Measurements from ENCODE around the gene SYNE1. TPM values are rescaled to one million over a fixed set of nuclear protein-coding genes. Genes with fewer than 3 reads are reported as not detected.

Gene SYNE1
- total RNA-seq, 4 donors from 2014 or later: 411 to 622 (median 490) TPM

GRCh38 chr6:152509916-152510315 lies 127.2 kb downstream of the SYNE1 start:
- H3K36me3 ChIP-seq: no peaks in the 10 kb centered on the region
- H3K27me3 ChIP-seq: no peaks in the 10 kb centered on the region
- TF ChIP-seq, protein P1, sequence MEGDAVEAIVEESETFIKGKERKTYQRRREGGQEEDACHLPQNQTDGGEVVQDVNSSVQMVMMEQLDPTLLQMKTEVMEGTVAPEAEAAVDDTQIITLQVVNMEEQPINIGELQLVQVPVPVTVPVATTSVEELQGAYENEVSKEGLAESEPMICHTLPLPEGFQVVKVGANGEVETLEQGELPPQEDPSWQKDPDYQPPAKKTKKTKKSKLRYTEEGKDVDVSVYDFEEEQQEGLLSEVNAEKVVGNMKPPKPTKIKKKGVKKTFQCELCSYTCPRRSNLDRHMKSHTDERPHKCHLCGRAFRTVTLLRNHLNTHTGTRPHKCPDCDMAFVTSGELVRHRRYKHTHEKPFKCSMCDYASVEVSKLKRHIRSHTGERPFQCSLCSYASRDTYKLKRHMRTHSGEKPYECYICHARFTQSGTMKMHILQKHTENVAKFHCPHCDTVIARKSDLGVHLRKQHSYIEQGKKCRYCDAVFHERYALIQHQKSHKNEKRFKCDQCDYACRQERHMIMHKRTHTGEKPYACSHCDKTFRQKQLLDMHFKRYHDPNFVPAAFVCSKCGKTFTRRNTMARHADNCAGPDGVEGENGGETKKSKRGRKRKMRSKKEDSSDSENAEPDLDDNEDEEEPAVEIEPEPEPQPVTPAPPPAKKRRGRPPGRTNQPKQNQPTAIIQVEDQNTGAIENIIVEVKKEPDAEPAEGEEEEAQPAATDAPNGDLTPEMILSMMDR (IDR thresholded peaks at IDR 0.05): no peak
- TF ChIP-seq POLR2A (IDR thresholded peaks at IDR 0.05): no peak
- no peaks in the 10 kb centered on the region for H3K9me3 ChIP-seq
- WGBS, 2 donors: 93 to 96% methylated on average over 5 of the region's 5 CpGs
- intact Hi-C loops (cut with DNase I): no loop called here
- H3K4me3 ChIP-seq (replicated peaks in 1 of 3): no peak overlapping the region
- no peak for DNase-seq
- no peaks in the 10 kb centered on the region for H3K4me1 ChIP-seq
- H3K27ac ChIP-seq: no peak overlapping the region

- intact Hi-C loops (cut with DNase I): no loop called here
- no peak overlapping the region for H3K27ac ChIP-seq
- no peak overlapping the region for H3K4me3 ChIP-seq (replicated peaks in 1 of 3)
- H3K27me3 ChIP-seq: no peaks in the 10 kb centered on the region
- TF ChIP-seq, protein P1 (IDR thresholded peaks at IDR 0.05): no peak
- TF ChIP-seq POLR2A (IDR thresholded peaks at IDR 0.05): no peak
- no peak for DNase-seq
- no peaks in the 10 kb centered on the region for H3K9me3 ChIP-seq
- H3K4me1 ChIP-seq: no peaks in the 10 kb centered on the region
- 83 to 90% methylated on average over 2 of the region's 2 CpGs for WGBS, 2 donors
- no peaks in the 10 kb centered on the region for H3K36me3 ChIP-seq
These were observed 128.7 kb downstream of the SYNE1 start for GRCh38 chr6:152508477-152508876.

DNA sequence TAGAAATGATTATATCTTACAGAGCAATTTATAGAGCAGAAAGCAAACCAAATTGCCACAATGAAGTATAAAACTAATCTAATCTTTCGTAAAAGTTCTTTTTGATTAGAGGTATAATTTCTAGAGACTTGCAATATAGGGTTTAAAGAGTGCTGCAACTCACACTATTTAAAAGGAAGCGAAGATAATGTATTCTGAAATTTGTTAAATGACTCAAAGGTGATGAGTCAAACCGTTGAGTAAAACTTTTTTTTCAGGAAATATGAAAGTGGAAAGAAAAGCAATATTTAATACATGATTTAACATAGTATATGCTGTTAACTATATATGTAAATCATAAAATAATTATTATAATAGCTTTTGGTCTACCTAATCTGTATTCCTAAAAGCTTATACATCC lies 133.6 kb downstream of the SYNE1 start:
- no peaks in the 10 kb centered on the region for H3K4me1 ChIP-seq
- intact Hi-C loops (cut with DNase I): no loop called here
- H3K4me3 ChIP-seq (replicated peaks in 1 of 3): no peak overlapping the region
- no peak for DNase-seq
- 84 to 88% methylated on average over 3 of the region's 3 CpGs for WGBS, 2 donors
- H3K27me3 ChIP-seq: no peaks in the 10 kb centered on the region
- TF ChIP-seq POLR2A (IDR thresholded peaks at IDR 0.05): no peak
- TF ChIP-seq, protein P1 (IDR thresholded peaks at IDR 0.05): no peak
- no peak overlapping the region for H3K27ac ChIP-seq
- no peaks in the 10 kb centered on the region for H3K36me3 ChIP-seq
- no peaks in the 10 kb centered on the region for H3K9me3 ChIP-seq

- WGBS, 2 donors: 85 to 94% methylated on average over 6 of the region's 6 CpGs
- intact Hi-C loops (cut with DNase I): no loop called here
- H3K4me3 ChIP-seq (replicated peaks in 1 of 3): no peak overlapping the region
These were observed 134.6 kb downstream of the SYNE1 start for GRCh38 chr6:152502421-152503188.

GRCh38 chr6:152499931-152500330 lies 137.2 kb downstream of the SYNE1 start:
- no peaks in the 10 kb centered on the region for H3K4me1 ChIP-seq
- no peaks in the 10 kb centered on the region for H3K9me3 ChIP-seq
- H3K4me3 ChIP-seq (replicated peaks in 1 of 3): no peak overlapping the region
- H3K27me3 ChIP-seq: no peaks in the 10 kb centered on the region
- TF ChIP-seq POLR2A (IDR thresholded peaks at IDR 0.05): no peak
- TF ChIP-seq, protein P1 (IDR thresholded peaks at IDR 0.05): no peak
- DNase-seq: no peak
- H3K27ac ChIP-seq: no peak overlapping the region
- WGBS, 2 donors: 92% methylated on average over 2 of the region's 2 CpGs
- no peaks in the 10 kb centered on the region for H3K36me3 ChIP-seq
- intact Hi-C loops (cut with DNase I): no loop called here

More at GRCh38 chr6:152502421-152503188, 134.6 kb downstream of the SYNE1 start:
- no peaks in the 10 kb centered on the region for H3K27me3 ChIP-seq
- H3K9me3 ChIP-seq: no peaks in the 10 kb centered on the region
- TF ChIP-seq POLR2A (IDR thresholded peaks at IDR 0.05): no peak
- TF ChIP-seq, protein P1 (IDR thresholded peaks at IDR 0.05): no peak
- no peaks in the 10 kb centered on the region for H3K36me3 ChIP-seq
- no peaks in the 10 kb centered on the region for H3K4me1 ChIP-seq
- H3K27ac ChIP-seq: no peak overlapping the region
- no peak for DNase-seq
